ENCODE results near the gene AK3. TPM values are rescaled to one million over a fixed set of nuclear protein-coding genes. Genes with fewer than 3 reads are reported as not detected.
A peak's percentile ranks its signal among the peaks of the same experiment; 100 is the strongest.
"Not testable (repeated sequence)": the region's sequence is repeated elsewhere in the genome, so short reads cannot be mapped to it uniquely, and the experiment has no call there.

The AK3 gene
- 59.7 TPM for polyA plus RNA-seq (2013)

DNA sequence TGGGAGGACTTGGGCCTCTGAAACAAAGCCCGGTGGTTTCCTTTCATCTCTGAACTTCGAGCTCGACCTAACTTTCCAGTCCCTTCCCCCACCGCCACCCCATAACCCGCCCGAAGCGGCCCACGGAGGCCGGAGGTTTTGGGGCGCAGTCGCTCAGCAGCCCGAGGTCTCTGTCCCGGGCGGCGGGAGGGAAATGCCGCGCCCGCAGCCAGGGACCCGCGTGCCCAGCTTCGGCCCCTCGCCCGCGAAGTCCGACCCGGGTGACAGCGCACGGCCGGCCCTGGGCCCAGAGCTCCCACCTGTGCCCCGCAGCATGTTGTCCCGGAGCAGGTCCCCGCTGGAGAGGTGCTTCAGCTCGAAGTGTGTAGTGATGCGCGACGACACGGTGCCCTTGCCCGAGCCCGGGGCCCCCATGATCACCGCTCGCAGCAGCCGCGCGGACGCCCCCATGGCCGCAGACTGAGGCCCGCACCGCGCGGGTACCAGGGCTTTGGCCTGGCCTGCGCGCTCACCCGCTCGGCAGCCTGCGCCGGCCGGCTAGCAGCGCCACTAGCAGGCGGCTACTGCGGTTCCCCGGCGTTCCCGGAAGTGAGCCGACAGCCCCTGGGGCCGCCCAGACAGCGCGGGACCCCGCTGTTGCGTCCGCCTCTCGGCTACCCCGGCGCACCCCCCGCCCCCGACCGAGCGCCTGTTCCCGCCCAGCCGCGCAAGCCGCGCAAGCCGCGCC lies at the start of gene AK3:
AK3 (minus strand) TSS at position 565 of the 727 bp plus-strand sequence; CDS start at position 450, 115 bp downstream.
- Histone ChIP-seq H3K9me3 (ENCODE audit: control extremely low read depth in 1 of 5, control insufficient read depth in 4 of 5, insufficient read depth in 2 of 5, low read depth in 1 of 5, low read length in 4 of 5) (no peaks in the 10 kb centered on the region), H3K36me3 (ENCODE audit: control insufficient read depth in 4 of 4, insufficient read depth in 4 of 4, low read length in 3 of 4) (peaks cover 0 to 3% (median 0%) of the 10 kb centered on the region in 4 experiments), H3K27ac (ENCODE audit: insufficient read depth in 1 of 2, low read depth in 1 of 2, low read length in 2 of 2, poor library complexity in 1 of 2, severe bottlenecking in 2 of 2) (peak within 1 kb of the TSS; percentile 46 to 86), H3K4me3 (ENCODE audit: control insufficient read depth in 1 of 7, extremely low read depth in 1 of 7, insufficient read depth in 4 of 7, low read depth in 2 of 7, low read length in 6 of 7) (peak within 1 kb of the TSS; percentile 54 to 89 (median 80)), H3K4me1 (ENCODE audit: control extremely low read depth in 1 of 4, control insufficient read depth in 4 of 4, insufficient read depth in 4 of 4, low read length in 3 of 4) (peaks cover 5 to 26% (median 18%) of the 10 kb centered on the region in 4 experiments), H3K27me3 (replicated peaks in 2 of 5; ENCODE audit: control insufficient read depth in 4 of 5, insufficient read depth in 5 of 5, low read length in 4 of 5) (no peaks in the 10 kb centered on the region)
- WGBS (ENCODE audit: insufficient coverage) = 0% methylated on average over 77 of the region's 84 CpGs
- POLR2A ChIA-PET = interaction anchor here (0.7 to 1.7 kb wide), 3 partner anchors 52 to 245 kb away, joined by 3 to 7 read pairs (median 5); partner anchors contain the start of genes CDC37L1 and RCL1
- peak; percentile 90 to 95 (median 95) for DNase-seq
- CTCF ChIA-PET = interaction anchor here (0.8 to 6.8 kb wide), 10 partner anchors 8 to 888 kb away, joined by 3 to 46 read pairs (median 4); partner anchors contain the start of genes RIC1 and SPATA6L

DNA sequence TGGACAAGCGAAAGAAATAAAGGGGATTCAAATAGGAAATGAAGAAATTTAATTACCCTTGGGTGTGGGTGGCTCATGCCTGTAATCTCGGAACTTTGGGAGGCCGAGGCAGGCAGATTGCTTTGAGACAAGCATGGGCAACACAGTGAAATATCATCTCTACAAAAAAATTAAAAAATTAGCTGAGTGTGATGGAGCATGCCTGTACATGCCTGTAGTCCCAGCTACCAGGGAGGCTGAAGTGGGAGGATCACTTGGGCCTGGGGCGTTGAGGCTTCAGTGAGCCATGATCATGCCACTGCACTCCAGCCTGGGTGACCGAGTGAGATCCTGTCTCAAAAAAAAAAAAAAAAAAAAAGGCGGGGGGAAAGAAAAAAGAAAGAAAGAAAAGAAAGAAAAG lies 47.7 kb upstream of the AK3 start:
- WGBS (ENCODE audit: insufficient coverage) = no CpG with 5 or more reads among the region's 6 CpGs
- H3K4me1 ChIP-seq (ENCODE audit: control extremely low read depth in 1 of 4, control insufficient read depth in 4 of 4, insufficient read depth in 4 of 4, low read length in 3 of 4) = peaks cover 6 to 13% (median 11%) of the 10 kb centered on the region in 4 experiments
- H3K27me3 ChIP-seq (replicated peaks in 2 of 5; ENCODE audit: control insufficient read depth in 4 of 5, insufficient read depth in 5 of 5, low read length in 4 of 5) = no peaks in the 10 kb centered on the region
- no peak overlapping the region for H3K4me3 ChIP-seq (ENCODE audit: control insufficient read depth in 1 of 7, extremely low read depth in 1 of 7, insufficient read depth in 4 of 7, low read depth in 2 of 7, low read length in 6 of 7)
- H3K36me3 ChIP-seq (ENCODE audit: control insufficient read depth in 4 of 4, insufficient read depth in 4 of 4, low read length in 3 of 4) = no peaks in the 10 kb centered on the region
- no peak for DNase-seq
- POLR2A ChIA-PET = no interaction called here
- CTCF ChIA-PET = interaction anchor here (1.0 to 1.4 kb wide), 2 partner anchors 12 to 72 kb away, joined by 3 read pairs; no protein-coding TSS in a partner anchor
- no peaks in the 10 kb centered on the region for H3K9me3 ChIP-seq (ENCODE audit: control extremely low read depth in 1 of 5, control insufficient read depth in 4 of 5, insufficient read depth in 2 of 5, low read depth in 1 of 5, low read length in 4 of 5)
- no peak overlapping the region for H3K27ac ChIP-seq (ENCODE audit: insufficient read depth in 1 of 2, low read depth in 1 of 2, low read length in 2 of 2, poor library complexity in 1 of 2, severe bottlenecking in 2 of 2)

DNA sequence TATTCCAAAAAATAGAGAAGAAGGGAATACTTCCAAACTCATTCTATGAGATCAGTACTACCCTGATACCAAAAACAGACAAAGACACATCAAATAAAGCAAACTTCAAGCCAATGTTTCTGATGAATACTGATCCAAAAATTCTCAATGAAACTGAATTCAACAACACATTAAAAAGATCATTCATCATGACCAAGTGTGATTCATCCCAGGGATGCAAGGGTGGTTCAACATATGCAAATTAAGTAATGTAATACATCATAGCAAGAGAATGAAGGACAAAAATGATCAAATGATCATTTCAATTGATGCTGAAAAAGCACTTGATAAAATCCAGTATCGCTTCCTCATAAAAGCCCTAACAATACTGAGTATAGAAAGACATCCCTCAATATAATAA lies 46.9 kb upstream of the AK3 start:
- H3K9me3 ChIP-seq (ENCODE audit: control extremely low read depth in 1 of 5, control insufficient read depth in 4 of 5, insufficient read depth in 2 of 5, low read depth in 1 of 5, low read length in 4 of 5) = no peaks in the 10 kb centered on the region
- no peaks in the 10 kb centered on the region for H3K27me3 ChIP-seq (replicated peaks in 2 of 5; ENCODE audit: control insufficient read depth in 4 of 5, insufficient read depth in 5 of 5, low read length in 4 of 5)
- H3K4me1 ChIP-seq (ENCODE audit: control extremely low read depth in 1 of 4, control insufficient read depth in 4 of 4, insufficient read depth in 4 of 4, low read length in 3 of 4) = peaks cover 5 to 7% (median 7%) of the 10 kb centered on the region in 4 experiments
- POLR2A ChIA-PET = no interaction called here
- no peak for DNase-seq
- CTCF ChIA-PET = no interaction called here
- no peaks in the 10 kb centered on the region for H3K36me3 ChIP-seq (ENCODE audit: control insufficient read depth in 4 of 4, insufficient read depth in 4 of 4, low read length in 3 of 4)
- no peak overlapping the region for H3K27ac ChIP-seq (ENCODE audit: insufficient read depth in 1 of 2, low read depth in 1 of 2, low read length in 2 of 2, poor library complexity in 1 of 2, severe bottlenecking in 2 of 2)
- H3K4me3 ChIP-seq (ENCODE audit: control insufficient read depth in 1 of 7, extremely low read depth in 1 of 7, insufficient read depth in 4 of 7, low read depth in 2 of 7, low read length in 6 of 7) = no peak overlapping the region
- no CpG with 5 or more reads among the region's 1 CpG for WGBS (ENCODE audit: insufficient coverage)

DNA sequence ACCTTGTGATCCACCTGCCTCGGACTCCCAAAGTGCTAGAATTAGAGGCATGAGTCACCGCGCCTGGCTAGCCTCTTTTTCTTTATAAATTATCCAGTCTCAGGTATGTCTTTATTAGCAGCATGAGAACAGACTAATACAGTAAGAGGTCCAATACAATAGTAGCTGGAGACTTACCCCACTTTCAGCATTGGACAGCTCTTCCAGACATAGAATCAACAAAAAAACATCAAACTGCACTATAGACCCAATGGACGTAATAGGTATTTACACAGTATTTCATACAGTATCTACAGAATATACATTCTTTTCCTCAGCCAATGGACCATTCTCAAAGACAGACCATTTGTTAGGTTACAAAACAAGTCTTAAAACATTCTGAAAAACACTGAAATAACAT lies 45.6 kb upstream of the AK3 start:
- peaks cover 0 to 1% (median 0%) of the 10 kb centered on the region in 4 experiments for H3K4me1 ChIP-seq (ENCODE audit: control extremely low read depth in 1 of 4, control insufficient read depth in 4 of 4, insufficient read depth in 4 of 4, low read length in 3 of 4)
- POLR2A ChIA-PET = no interaction called here

DNA sequence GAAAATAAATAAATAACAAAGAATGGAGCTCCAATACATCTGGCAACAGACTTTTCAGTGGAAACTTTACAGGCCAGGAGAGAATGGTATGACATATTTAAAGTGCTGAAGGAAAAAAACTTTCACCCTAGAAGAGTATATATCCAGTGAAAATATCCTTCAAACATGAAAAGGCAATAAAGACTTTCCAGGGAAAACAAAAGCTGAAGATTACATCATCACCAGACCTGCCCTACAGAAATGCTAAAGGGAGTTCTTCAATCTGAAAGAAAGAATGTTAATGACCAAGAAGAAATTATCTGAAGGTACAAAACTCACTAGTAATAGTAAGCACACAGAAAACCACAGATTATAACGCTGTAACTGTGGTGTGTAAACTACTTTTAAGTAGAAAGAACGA lies 43.4 kb upstream of the AK3 start:
- POLR2A ChIA-PET = no interaction called here
- Histone ChIP-seq H3K36me3 (ENCODE audit: control insufficient read depth in 4 of 4, insufficient read depth in 4 of 4, low read length in 3 of 4) (no peaks in the 10 kb centered on the region), H3K27ac (ENCODE audit: insufficient read depth in 1 of 2, low read depth in 1 of 2, low read length in 2 of 2, poor library complexity in 1 of 2, severe bottlenecking in 2 of 2) (no peak overlapping the region), H3K4me3 (ENCODE audit: control insufficient read depth in 1 of 7, extremely low read depth in 1 of 7, insufficient read depth in 4 of 7, low read depth in 2 of 7, low read length in 6 of 7) (no peak overlapping the region), H3K9me3 (ENCODE audit: control extremely low read depth in 1 of 5, control insufficient read depth in 4 of 5, insufficient read depth in 2 of 5, low read depth in 1 of 5, low read length in 4 of 5) (no peaks in the 10 kb centered on the region), H3K27me3 (replicated peaks in 2 of 5; ENCODE audit: control insufficient read depth in 4 of 5, insufficient read depth in 5 of 5, low read length in 4 of 5) (no peaks in the 10 kb centered on the region), H3K4me1 (ENCODE audit: control extremely low read depth in 1 of 4, control insufficient read depth in 4 of 4, insufficient read depth in 4 of 4, low read length in 3 of 4) (no peaks in the 10 kb centered on the region)
- CTCF ChIA-PET = no interaction called here
- WGBS (ENCODE audit: insufficient coverage) = no CpG with 5 or more reads among the region's 2 CpGs
- DNase-seq = no peak

More for the DNA sequence above, 45.6 kb upstream of the AK3 start:
- DNase-seq = no peak
- no peaks in the 10 kb centered on the region for H3K27me3 ChIP-seq (replicated peaks in 2 of 5; ENCODE audit: control insufficient read depth in 4 of 5, insufficient read depth in 5 of 5, low read length in 4 of 5)
- CTCF ChIA-PET = no interaction called here
- H3K4me3 ChIP-seq (ENCODE audit: control insufficient read depth in 1 of 7, extremely low read depth in 1 of 7, insufficient read depth in 4 of 7, low read depth in 2 of 7, low read length in 6 of 7) = no peak overlapping the region
- 100% methylated on average over 2 of the region's 4 CpGs for WGBS (ENCODE audit: insufficient coverage)
- H3K36me3 ChIP-seq (ENCODE audit: control insufficient read depth in 4 of 4, insufficient read depth in 4 of 4, low read length in 3 of 4) = no peaks in the 10 kb centered on the region
- H3K9me3 ChIP-seq (ENCODE audit: control extremely low read depth in 1 of 5, control insufficient read depth in 4 of 5, insufficient read depth in 2 of 5, low read depth in 1 of 5, low read length in 4 of 5) = no peaks in the 10 kb centered on the region
- no peak overlapping the region for H3K27ac ChIP-seq (ENCODE audit: insufficient read depth in 1 of 2, low read depth in 1 of 2, low read length in 2 of 2, poor library complexity in 1 of 2, severe bottlenecking in 2 of 2)

DNA sequence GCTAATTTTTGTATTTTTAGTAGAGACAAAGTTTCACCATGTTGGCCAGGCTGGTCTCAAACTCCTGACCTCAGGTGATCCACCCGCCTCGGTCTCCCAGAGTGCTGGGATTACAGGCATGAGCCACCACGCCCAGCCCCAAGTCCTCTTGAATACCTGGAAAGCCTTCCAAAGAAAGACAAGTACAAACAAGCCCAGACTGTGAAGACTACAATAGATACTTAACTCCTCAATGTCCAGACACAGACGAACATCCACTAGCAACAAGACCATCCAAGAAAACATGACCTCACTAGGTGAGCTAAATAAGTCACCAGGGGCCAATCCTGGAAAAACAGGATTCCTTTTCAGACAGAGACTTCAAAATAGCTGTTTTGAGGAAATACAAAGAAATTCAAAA lies 42.2 kb upstream of the AK3 start:
- H3K36me3 ChIP-seq (ENCODE audit: control insufficient read depth in 4 of 4, insufficient read depth in 4 of 4, low read length in 3 of 4); H3K27ac ChIP-seq (ENCODE audit: insufficient read depth in 1 of 2, low read depth in 1 of 2, low read length in 2 of 2, poor library complexity in 1 of 2, severe bottlenecking in 2 of 2); H3K4me1 ChIP-seq (ENCODE audit: control extremely low read depth in 1 of 4, control insufficient read depth in 4 of 4, insufficient read depth in 4 of 4, low read length in 3 of 4); DNase-seq; H3K4me3 ChIP-seq (ENCODE audit: control insufficient read depth in 1 of 7, extremely low read depth in 1 of 7, insufficient read depth in 4 of 7, low read depth in 2 of 7, low read length in 6 of 7); H3K27me3 ChIP-seq (replicated peaks in 2 of 5; ENCODE audit: control insufficient read depth in 4 of 5, insufficient read depth in 5 of 5, low read length in 4 of 5); H3K9me3 ChIP-seq (ENCODE audit: control extremely low read depth in 1 of 5, control insufficient read depth in 4 of 5, insufficient read depth in 2 of 5, low read depth in 1 of 5, low read length in 4 of 5): not testable (repeated sequence)
- ChIA-PET CTCF (interaction anchor here (0.9 to 1.0 kb wide), 2 partner anchors 12 to 16 kb away, joined by 3 read pairs; no protein-coding TSS in a partner anchor), POLR2A (interaction anchor here (0.6 kb wide), 1 partner anchor 667 kb away, joined by 6 read pairs; the partner anchor contains the start of gene CD274)
- WGBS (ENCODE audit: insufficient coverage) = 86% methylated on average over 1 of the region's 4 CpGs

DNA sequence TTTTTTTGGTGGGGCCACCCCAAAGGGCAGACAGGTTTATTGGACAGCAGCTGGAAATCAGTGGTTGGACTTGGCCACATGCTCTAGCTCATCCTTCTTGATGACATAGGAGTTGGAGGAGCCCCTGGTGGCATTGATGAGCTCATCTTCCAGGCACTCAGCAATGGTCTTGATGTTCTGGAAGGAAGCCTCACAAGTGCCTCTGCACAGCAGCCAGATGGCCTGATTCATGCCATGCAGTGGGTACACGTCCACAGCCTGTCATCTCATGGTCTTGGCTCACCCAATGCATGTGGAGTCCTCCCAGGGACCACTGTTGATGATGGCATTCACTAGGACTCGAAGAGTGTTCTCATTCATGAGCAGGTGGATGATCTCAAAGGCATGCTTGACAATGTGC lies 40.4 kb upstream of the AK3 start:
- peaks cover 0 to 1% (median 0%) of the 10 kb centered on the region in 5 experiments for H3K27me3 ChIP-seq (replicated peaks in 2 of 5; ENCODE audit: control insufficient read depth in 4 of 5, insufficient read depth in 5 of 5, low read length in 4 of 5)
- CTCF ChIA-PET = interaction anchor here (1.3 to 1.5 kb wide), 2 partner anchors 9 to 18 kb away, joined by 4 to 5 read pairs; no protein-coding TSS in a partner anchor
- POLR2A ChIA-PET = no interaction called here
- no peak overlapping the region for H3K4me3 ChIP-seq (ENCODE audit: control insufficient read depth in 1 of 7, extremely low read depth in 1 of 7, insufficient read depth in 4 of 7, low read depth in 2 of 7, low read length in 6 of 7)
- H3K36me3 ChIP-seq (ENCODE audit: control insufficient read depth in 4 of 4, insufficient read depth in 4 of 4, low read length in 3 of 4) = no peaks in the 10 kb centered on the region
- DNase-seq = no peak
- H3K9me3 ChIP-seq (ENCODE audit: control extremely low read depth in 1 of 5, control insufficient read depth in 4 of 5, insufficient read depth in 2 of 5, low read depth in 1 of 5, low read length in 4 of 5) = no peaks in the 10 kb centered on the region
- no peak overlapping the region for H3K27ac ChIP-seq (ENCODE audit: insufficient read depth in 1 of 2, low read depth in 1 of 2, low read length in 2 of 2, poor library complexity in 1 of 2, severe bottlenecking in 2 of 2)
- 97% methylated on average over 2 of the region's 2 CpGs for WGBS (ENCODE audit: insufficient coverage)
- H3K4me1 ChIP-seq (ENCODE audit: control extremely low read depth in 1 of 4, control insufficient read depth in 4 of 4, insufficient read depth in 4 of 4, low read length in 3 of 4) = no peaks in the 10 kb centered on the region

All from common myeloid progenitor, CD34-positive (primary cell).